Heart left ventricle (tissue), 16 donors: ENCODE results near the gene DYNC1I1. TPM values are rescaled to one million over a fixed set of nuclear protein-coding genes. Genes with fewer than 3 reads are reported as not detected.

Source experiments
- ATAC-seq, 4 donors: fragments of 200-7000 bp; cut with Tn5 transposase; one replicate each; pipeline ENCODE4 v1.9.1; 2020 to 2022; ENCODE audit warnings: moderate library complexity in 4 of 4, mild to moderate bottlenecking in 3 of 4, moderate number of reproducible peaks in 1 of 4
- DNase-seq, 5 donors: peaks; one replicate each; pipeline ENCODE4 v3.0.0-alpha.2; 2020
- H3K27ac ChIP-seq, 12 donors: fragments of 200-600 bp; sonication (generic) in 4 of 12; one replicate each; pipeline versions ENCODE4 v1.5.0 to v1.8.0; 2016 to 2022; ENCODE audit warnings: mild to moderate bottlenecking in 2 of 12
- H3K27me3 ChIP-seq, 9 donors: fragments of 200-600 bp; sonication (generic) in 2 of 9; one replicate each; pipeline versions ENCODE4 v1.5.1 to v1.8.0; 2016 to 2022; ENCODE audit warnings: mild to moderate bottlenecking in 3 of 9
- H3K36me3 ChIP-seq, 9 donors: fragments of 200-600 bp; sonication (generic) in 2 of 9; one replicate each; pipeline versions ENCODE4 v1.5.0 to v1.8.0; 2018 to 2022; ENCODE audit warnings: mild to moderate bottlenecking in 2 of 9
- H3K4me1 ChIP-seq, 12 donors: fragments of 200-600 bp; sonication (generic) in 4 of 12; one replicate each; pipeline versions ENCODE4 v1.5.0 to v1.8.0; 2016 to 2022; ENCODE audit warnings: mild to moderate bottlenecking in 3 of 12
- H3K4me3 ChIP-seq, 12 donors: fragments of 200-600 bp; sonication (generic) in 4 of 12; one replicate each; pipeline versions ENCODE4 v1.5.0 to v1.8.0; 2017 to 2022; ENCODE audit warnings: mild to moderate bottlenecking in 9 of 12, moderate library complexity in 4 of 12
- H3K9me3 ChIP-seq, 12 donors: fragments of 200-600 bp; sonication (generic) in 4 of 12; one replicate each; pipeline versions ENCODE4 v1.5.0 to v1.8.0; 2016 to 2022; ENCODE audit warnings: mild to moderate bottlenecking in 1 of 12
- CTCF ChIP-seq, 12 donors: fragments of 200-600 bp; sonication (generic) in 4 of 12; IDR thresholded peaks; one replicate each; pipeline versions ENCODE4 v1.5.0 to v1.8.0; 2018 to 2022; ENCODE audit warnings: antibody characterized with exemption in 12 of 12, mild to moderate bottlenecking in 5 of 12
- POLR2A ChIP-seq, 2 donors: fragments of 450-650 bp; IDR thresholded peaks; one replicate each; pipeline ENCODE4 v1.6.1; 2017; ENCODE audit warnings: antibody characterized with exemption in 2 of 2, mild to moderate bottlenecking in 2 of 2, moderate library complexity in 2 of 2
- WGBS, 4 donors: extraction: QIAGEN DNeasy Blood & Tissue Kit in 2 of 4; methylation state at CpG; one replicate each; pipeline versions ENCODE4 v1.1.5 to v1.1.7; 2013 to 2018; 5-methylcytosine and 5-hydroxymethylcytosine counted together
- intact Hi-C, 10 donors: fragments of 100-400 bp; cut with DNase I; formaldehyde crosslinking; loops; one replicate each; pipeline versions ENCODE4 v1.11.1 to v1.14.2; 2022
- polyA plus RNA-seq, 2 donors: library from polyadenylated mRNA; stranded (reverse); fragments of 200-250 nt; gene quantifications; one replicate each; pipeline ENCODE4 v1.2.3, GENCODE V29; 2013
- total RNA-seq, 9 donors: library from RNA; depleted of rRNA in 2 of 9; stranded (reverse); fragments of >200 nt in 2 of 9; fragmentation: NEBNext Ultra II Directional in 3 of 9; extraction: Animal tissue kit (Norgen Biotek cat#: 25700) in 3 of 9; gene quantifications; one replicate each; pipeline versions ENCODE4 v1.1.0 to v1.2.4, GENCODE V29; 2016 to 2023
- donor health status: ischemic (EF 13 %, LVEDD 7.1; RV severe dilation, severe dysfunction).
- donor health status: healthy with polysubstance abuse.
- donor health status: DM: no; HTN: yes; CAD: no.
- donor health status: DM: no; HTN: no; CAD: no.
- donor health status: ischemic (EF 25% LVEDD 6.9; RV normal size, moderate dysfunction).
- donor health status: ischemic (EF 25% LVEDD 5.7; RV mildly dilated, moderate dysfunction).
- donor health status: healthy.
- donor health status: DM: yes; HTN: yes; CAD: no.
- donor health status: ischemic (EF 35%, LVEDD 5.7; RV mildly dilated, moderate dysfunction).
- donor health status: nonischemic (EF 11% LVEDD 7.7; RV severe dilation, severe dysfunction).
- donor health status: DM: yes; HTN: yes; CAD: no.
- donor health status: PGD.
- donor health status: ischemic (EF 29% LVEDD 5.4; RV normal size, mild dysfunction).
- donor health status: nonischemic (EF 23%, LVEDD 6.1; RV moderate dilation, normal function).

Gene DYNC1I1
- total and polyA plus RNA-seq, 11 donors = 6.1 to 46.8 (median 30.6) TPM

GRCh38 chr7:96118449-96119001 lies 346.2 kb downstream of the DYNC1I1 start:
- no peak overlapping the region for H3K27ac ChIP-seq
- ATAC-seq = no peak

GRCh38 chr7:96120445-96121225 lies 348.3 kb downstream of the DYNC1I1 start:
- peaks cover 0 to 2% (median 0%) of the 10 kb centered on the region in 12 donors for H3K4me1 ChIP-seq
- DNase-seq (no peak), ATAC-seq (no peak)
- no peaks in the 10 kb centered on the region for H3K27me3 ChIP-seq
- no peak overlapping the region for H3K27ac ChIP-seq
- H3K36me3 ChIP-seq = peaks cover 0 to 50% (median 20%) of the 10 kb centered on the region in 9 donors
- intact Hi-C loops = no loop called here
- 83 to 91% (median 87%) methylated on average over 2 of the region's 2 CpGs for WGBS, 4 donors
- H3K9me3 ChIP-seq = no peaks in the 10 kb centered on the region
- TF ChIP-seq POLR2A (IDR thresholded peaks at IDR 0.05) = no peak
- TF ChIP-seq CTCF (IDR thresholded peaks at IDR 0.05) = no peak
- no peak overlapping the region for H3K4me3 ChIP-seq

More at GRCh38 chr7:96118449-96119001, 346.2 kb downstream of the DYNC1I1 start:
- H3K36me3 ChIP-seq = peaks cover 0 to 38% (median 20%) of the 10 kb centered on the region in 9 donors
- H3K4me3 ChIP-seq = no peak overlapping the region
- H3K4me1 ChIP-seq = peaks cover 0 to 2% (median 0%) of the 10 kb centered on the region in 12 donors
- H3K9me3 ChIP-seq = no peaks in the 10 kb centered on the region
- no peak for DNase-seq
- H3K27me3 ChIP-seq = no peaks in the 10 kb centered on the region
- intact Hi-C loops = no loop called here
- TF ChIP-seq POLR2A (IDR thresholded peaks at IDR 0.05) (no peak), CTCF (IDR thresholded peaks at IDR 0.05) (no peak)
- 67 to 77% (median 74%) methylated on average over 13 of the region's 13 CpGs for whole genome bisulfite sequencing, 4 donors

DNA sequence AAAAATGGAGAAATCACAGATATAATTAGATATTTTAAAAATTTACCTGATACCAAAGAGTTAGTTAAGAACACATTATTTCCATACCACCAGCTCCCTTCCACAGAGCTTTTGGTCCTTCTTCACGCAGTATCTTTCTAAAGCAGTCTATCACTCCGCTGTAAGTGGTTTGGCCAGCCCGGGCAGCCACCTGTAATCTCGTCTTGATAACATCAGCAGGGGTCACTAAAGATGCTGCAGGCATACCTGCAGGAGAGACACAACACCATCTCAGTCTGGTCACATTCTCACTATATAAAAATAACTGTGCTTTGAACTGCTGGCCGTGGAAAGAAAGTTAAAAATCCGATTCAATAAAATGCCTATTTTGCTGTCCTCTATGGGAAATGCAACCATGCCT lies 349.4 kb downstream of the DYNC1I1 start:
- WGBS, 4 donors = 77 to 80% (median 79%) methylated on average over 6 of the region's 6 CpGs
- ATAC-seq (no peak), DNase-seq (no peak)
- no peak overlapping the region for H3K27ac ChIP-seq
- no peak for TF ChIP-seq CTCF (IDR thresholded peaks at IDR 0.05)
- no peak for TF ChIP-seq POLR2A (IDR thresholded peaks at IDR 0.05)
- H3K4me3 ChIP-seq = no peak overlapping the region
- intact Hi-C loops = no loop called here
- H3K9me3 ChIP-seq = no peaks in the 10 kb centered on the region
- H3K4me1 ChIP-seq = peaks cover 0 to 2% (median 0%) of the 10 kb centered on the region in 12 donors
- H3K27me3 ChIP-seq = no peaks in the 10 kb centered on the region
- peaks cover 0 to 58% (median 27%) of the 10 kb centered on the region in 9 donors for H3K36me3 ChIP-seq

DNA sequence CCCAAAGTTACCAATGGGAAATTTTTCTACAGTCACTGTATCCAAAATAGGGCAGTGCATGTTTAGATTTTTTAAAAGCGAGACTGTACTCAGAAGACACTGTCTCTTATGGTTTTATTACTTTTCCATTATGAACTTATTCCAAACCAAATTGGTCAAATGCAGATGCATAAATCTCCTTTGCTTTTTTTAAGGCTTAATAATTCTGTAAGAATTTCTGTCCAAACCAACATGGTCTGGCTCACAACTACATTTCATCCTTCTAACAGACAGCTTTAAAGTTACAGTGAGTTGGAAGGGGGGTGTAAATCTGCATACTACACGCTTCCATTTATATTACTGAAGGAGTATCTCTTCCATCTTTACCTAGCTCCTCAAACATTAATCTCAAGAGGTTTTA lies 350.4 kb downstream of the DYNC1I1 start:
- Histone ChIP-seq H3K9me3 (no peaks in the 10 kb centered on the region), H3K4me1 (peaks cover 0 to 2% (median 0%) of the 10 kb centered on the region in 12 donors), H3K4me3 (no peak overlapping the region), H3K36me3 (peaks cover 0 to 60% (median 27%) of the 10 kb centered on the region in 9 donors), H3K27ac (no peak overlapping the region), H3K27me3 (no peaks in the 10 kb centered on the region)
- DNase-seq (no peak), ATAC-seq (no peak)
- intact Hi-C loops = no loop called here
- no peak for TF ChIP-seq POLR2A (IDR thresholded peaks at IDR 0.05)
- no peak for TF ChIP-seq CTCF (IDR thresholded peaks at IDR 0.05)
- 94 to 98% (median 95%) methylated on average over 2 of the region's 2 CpGs for WGBS, 4 donors
